HL-60/S4 treated with phorbol 12-myristate 13-acetate at 8.2 ng/mL for 4 days and 3 days (cell line): Measurements from ENCODE around the gene GRIK5.
"Not testable (repeated sequence)": the region's sequence is repeated elsewhere in the genome, so short reads cannot be mapped to it uniquely, and the experiment has no call there.

Experiments
- in situ Hi-C: fragments of 300-500 bp; cut with MboI; formaldehyde crosslinking; loops from 2 replicates; pipeline ENCODE4 v1.15.0; 2022; ENCODE audit warnings: low sequenced_read_pairs

Gene GRIK5

GRCh38 chr19:41993612-41994483 lies 76.2 kb downstream of the GRIK5 start, which contains the start of gene ATP1A3:
TSS of gene ATP1A3 (minus strand) at chr19:41994230. CDS start at chr19:41994076, 154 bp downstream.
- in situ Hi-C loops = no loop called here

GRCh38 chr19:41991925-41992569 lies 78.0 kb downstream of the GRIK5 start:
- in situ Hi-C loops = not testable (repeated sequence)

GRCh38 chr19:41991025-41991424 lies 79.0 kb downstream of the GRIK5 start:
- in situ Hi-C loops = no loop called here

GRCh38 chr19:41990615-41991014 lies 79.4 kb downstream of the GRIK5 start:
- in situ Hi-C loops = no loop called here

GRCh38 chr19:41990028-41990427 lies 80.0 kb downstream of the GRIK5 start:
- in situ Hi-C loops = no loop called here

- in situ Hi-C loops = no loop called here
These were observed 81.1 kb downstream of the GRIK5 start for GRCh38 chr19:41988947-41989346.

- in situ Hi-C loops = no loop called here
These were observed 82.7 kb downstream of the GRIK5 start for GRCh38 chr19:41987141-41987860.

- in situ Hi-C loops = no loop called here
These were observed 85.0 kb downstream of the GRIK5 start for GRCh38 chr19:41984961-41985360.

- in situ Hi-C loops = no loop called here
These were observed 88.3 kb downstream of the GRIK5 start for GRCh38 chr19:41981724-41982123.

- in situ Hi-C loops = no loop called here
These were observed 91.5 kb downstream of the GRIK5 start for GRCh38 chr19:41978470-41978869.

- in situ Hi-C loops = no loop called here
These were observed 92.1 kb downstream of the GRIK5 start for GRCh38 chr19:41977916-41978315.

- in situ Hi-C loops = no loop called here
These were observed 95.4 kb downstream of the GRIK5 start for GRCh38 chr19:41974652-41975051.

- in situ Hi-C loops = no loop called here
These were observed 98.6 kb downstream of the GRIK5 start for GRCh38 chr19:41971363-41971762.

- in situ Hi-C loops = no loop called here
These were observed 100.1 kb downstream of the GRIK5 start for GRCh38 chr19:41969772-41970458.

- in situ Hi-C loops = no loop called here
These were observed 101.0 kb downstream of the GRIK5 start for GRCh38 chr19:41968751-41969595.

- in situ Hi-C loops = no loop called here
These were observed 102.8 kb downstream of the GRIK5 start for GRCh38 chr19:41967054-41967783.

- in situ Hi-C loops = no loop called here
These were observed 104.9 kb downstream of the GRIK5 start for GRCh38 chr19:41965106-41965505.

GRCh38 chr19:41960973-41961372 lies 109.0 kb downstream of the GRIK5 start:
- in situ Hi-C loops = no loop called here
